GM21619 (cell line): ENCODE results near the gene MAGEF1.

ENCODE experiments used
- ATAC-seq: cut with Tn5 transposase; IDR thresholded peaks from one replicate; pipeline ENCODE4 v1.9.1; 2021; ENCODE audit not compliant: unreplicated experiment

The MAGEF1 gene

GRCh38 chr3:184711493-184712247 is at the start of gene MAGEF1:
TSS of gene MAGEF1 (minus strand) at chr3:184712064. CDS start at chr3:184711821, 243 bp downstream.
- ATAC-seq = peak; percentile 80

- ATAC-seq = no peak
Measured at GRCh38 chr3:184761075-184761841, 49.4 kb upstream of the MAGEF1 start.

- ATAC-seq = no peak
Measured at GRCh38 chr3:184760337-184761074, 48.6 kb upstream of the MAGEF1 start.

- no peak for ATAC-seq
Measured at GRCh38 chr3:184759666-184760200, 47.9 kb upstream of the MAGEF1 start.

GRCh38 chr3:184758056-184758455 is 46.2 kb upstream of the MAGEF1 start:
- ATAC-seq = no peak

- no peak for ATAC-seq
Measured at GRCh38 chr3:184757022-184757651, 45.3 kb upstream of the MAGEF1 start.

- no peak for ATAC-seq
Measured at GRCh38 chr3:184756151-184757021, 44.5 kb upstream of the MAGEF1 start.

- no peak for ATAC-seq
Measured at GRCh38 chr3:184755315-184755731, 43.5 kb upstream of the MAGEF1 start.

- ATAC-seq = no peak
Measured at GRCh38 chr3:184752361-184752760, 40.5 kb upstream of the MAGEF1 start.

- no peak for ATAC-seq
Measured at GRCh38 chr3:184751204-184752040, 39.6 kb upstream of the MAGEF1 start.

GRCh38 chr3:184750349-184751083 is 38.7 kb upstream of the MAGEF1 start:
- ATAC-seq = no peak

- no peak for ATAC-seq
Measured at GRCh38 chr3:184749168-184749744, 37.4 kb upstream of the MAGEF1 start.

- peak; percentile 60 for ATAC-seq
Measured at GRCh38 chr3:184748219-184749135, 36.6 kb upstream of the MAGEF1 start.

GRCh38 chr3:184746131-184747120 is 34.6 kb upstream of the MAGEF1 start:
- ATAC-seq = no peak

GRCh38 chr3:184745526-184745925 is 33.7 kb upstream of the MAGEF1 start:
- no peak for ATAC-seq

GRCh38 chr3:184743248-184743647 is 31.4 kb upstream of the MAGEF1 start:
- ATAC-seq = no peak
